CD14-positive monocyte (primary cell): ENCODE data around the gene HSPB9. TPM values are rescaled to one million over a fixed set of nuclear protein-coding genes. Genes with fewer than 3 reads are reported as not detected.
"Not testable (repeated sequence)": the region's sequence is repeated elsewhere in the genome, so short reads cannot be mapped to it uniquely, and the experiment has no call there.

ENCODE experiments used
- DNase-seq, 3 donors: peaks; one replicate each; pipeline ENCODE4 v3.0.0-alpha.2; 2011 to 2022
- H2AFZ ChIP-seq: 2 replicates; pipeline ENCODE4 v1.6.0; 2012; ENCODE audit warnings: mild to moderate bottlenecking, low read depth, low read length, inconsistent platforms; ENCODE audit not compliant: insufficient read depth, poor library complexity, severe bottlenecking
- H3K27ac ChIP-seq, 2 donors: 1 replicate in 1 of 2; 2 replicates in 1 of 2; pipeline ENCODE4 v1.5.1; 2012 to 2013; ENCODE audit warnings: low read length in 2 of 2, control low read depth in 1 of 2, inconsistent platforms in 1 of 2, low read depth in 1 of 2, mild to moderate bottlenecking in 1 of 2
- H3K27me3 ChIP-seq, 2 donors: one replicate each; pipeline versions ENCODE4 v1.6.0 to v1.6.1; 2011 to 2013; ENCODE audit warnings: low read length in 2 of 2; ENCODE audit not compliant: control insufficient read depth in 2 of 2, insufficient read depth in 2 of 2
- H3K36me3 ChIP-seq, 2 donors: replicated peaks in 1 of 2; 1 replicate in 1 of 2; 2 replicates in 1 of 2; pipeline versions ENCODE4 v1.5.1 to v1.6.1; 2012 to 2013; ENCODE audit warnings: low read length in 2 of 2, control low read depth in 1 of 2, inconsistent platforms in 1 of 2, mild to moderate bottlenecking in 1 of 2; ENCODE audit not compliant: insufficient read depth in 2 of 2, control insufficient read depth in 1 of 2
- H3K4me1 ChIP-seq, 2 donors: 1 replicate in 1 of 2; 2 replicates in 1 of 2; pipeline versions ENCODE4 v1.5.1 to v1.6.1; 2012 to 2013; ENCODE audit warnings: low read length in 2 of 2, control low read depth in 1 of 2, inconsistent platforms in 1 of 2, mild to moderate bottlenecking in 1 of 2, moderate library complexity in 1 of 2; ENCODE audit not compliant: insufficient read depth in 2 of 2, control insufficient read depth in 1 of 2
- H3K4me2 ChIP-seq: replicated peaks from 2 replicates; pipeline ENCODE3; 2012; ENCODE audit warnings: low read length, moderate library complexity, mild to moderate bottlenecking; ENCODE audit not compliant: poor library complexity, severe bottlenecking; ENCODE audit errors: extremely low read depth
- H3K4me3 ChIP-seq, 3 experiments: fragments of 200-600 bp in 1 of 3; sonication (generic) in 1 of 3; replicated peaks in 1 of 3; 1 replicate in 2 of 3; 2 replicates in 1 of 3; pipeline ENCODE4 v1.5.1; 2011 to 2013; ENCODE audit warnings: low read length in 3 of 3, mild to moderate bottlenecking in 3 of 3, control low read depth in 2 of 3, low read depth in 2 of 3, inconsistent platforms in 1 of 3, moderate library complexity in 1 of 3
- H3K79me2 ChIP-seq: 2 replicates; pipeline ENCODE4 v1.6.0; 2012; ENCODE audit warnings: mild to moderate bottlenecking, control low read depth, inconsistent platforms, low read length, moderate library complexity; ENCODE audit not compliant: insufficient read depth
- H3K9ac ChIP-seq: 2 replicates; pipeline ENCODE4 v1.6.0; 2017; ENCODE audit warnings: low read length, mild to moderate bottlenecking; ENCODE audit not compliant: insufficient read depth, poor library complexity, severe bottlenecking
- H3K9me3 ChIP-seq, 2 donors: replicated peaks in 1 of 2; 1 replicate in 1 of 2; 2 replicates in 1 of 2; pipeline versions ENCODE4 v1.5.1 to v1.6.1; 2012 to 2013; ENCODE audit warnings: low read length in 2 of 2, control low read depth in 1 of 2; ENCODE audit not compliant: control insufficient read depth in 1 of 2, insufficient read depth in 1 of 2
- H4K20me1 ChIP-seq: 2 replicates; pipeline ENCODE4 v1.6.0; 2012; ENCODE audit warnings: mild to moderate bottlenecking, low read length, control low read depth, moderate library complexity; ENCODE audit not compliant: insufficient read depth
- H3K27ac Mint-ChIP-seq, 7 donors: one replicate each; pipeline ENCODE4 v1.8.0; 2020; ENCODE audit warnings: mild to moderate bottlenecking in 7 of 7, mixed read lengths in 7 of 7, moderate library complexity in 6 of 7, inconsistent platforms in 2 of 7
- H3K27me3 Mint-ChIP-seq, 3 donors: one replicate each; pipeline ENCODE4 v1.8.0; 2021 to 2022; ENCODE audit warnings: low read depth in 3 of 3, mild to moderate bottlenecking in 3 of 3, mixed read lengths in 3 of 3, moderate library complexity in 3 of 3, inconsistent platforms in 1 of 3
- H3K36me3 Mint-ChIP-seq, 2 donors: one replicate each; pipeline ENCODE4 v1.8.0; 2020; ENCODE audit warnings: mixed read lengths in 2 of 2, inconsistent platforms in 1 of 2, mild to moderate bottlenecking in 1 of 2
- H3K4me1 Mint-ChIP-seq: one replicate; pipeline ENCODE4 v1.8.0; 2020; ENCODE audit warnings: mild to moderate bottlenecking, mixed read lengths
- H3K4me3 Mint-ChIP-seq, 2 donors: one replicate each; pipeline ENCODE4 v1.8.0; 2020; ENCODE audit warnings: mild to moderate bottlenecking in 2 of 2, mixed read lengths in 2 of 2, moderate library complexity in 1 of 2
- H3K9me3 Mint-ChIP-seq, 7 donors: one replicate each; pipeline ENCODE4 v1.8.0; 2020 to 2022; ENCODE audit warnings: mixed read lengths in 7 of 7, mild to moderate bottlenecking in 6 of 7, moderate library complexity in 6 of 7, inconsistent platforms in 2 of 7
- CTCF ChIP-seq: fragments of 200-600 bp; IDR thresholded peaks from one replicate; pipeline ENCODE4 v1.8.0; 2022; ENCODE audit warnings: antibody characterized with exemption, mild to moderate bottlenecking
- WGBS: methylation state at CpG from one replicate; pipeline ENCODE4 v1.1.5; 2013; ENCODE audit warnings: missing lambda C conversion rate; ENCODE audit not compliant: insufficient coverage; 5-methylcytosine and 5-hydroxymethylcytosine counted together
- intact Hi-C, 2 donors: fragments of 100-400 bp; cut with micrococcal nuclease; formaldehyde crosslinking; loops; one replicate each; pipeline versions ENCODE4 v1.15.0 to v1.15.1; 2023
- polyA plus RNA-seq, 3 donors: library from polyadenylated mRNA; depleted of rRNA in 1 of 3; unstranded in 2 of 3; stranded (reverse) in 1 of 3; fragments of 300-500 nt in 2 of 3; fragments of >200 nt in 1 of 3; fragmentation: Illumina TruSeq in 2 of 3; gene quantifications; 1 replicate in 2 of 3; 2 replicates in 1 of 3; pipeline ENCODE4 v1.2.3, GENCODE V29; 2012 to 2021

The HSPB9 gene
- polyA plus RNA-seq, 3 donors, result 0.04 TPM; not detected in 2

GRCh38 chr17:42141382-42141781, 18.8 kb downstream of the HSPB9 start:
- Histone ChIP-seq H3K9me3 (no peaks in the 10 kb centered on the region), H3K36me3 (peaks cover 38 to 87% of the 10 kb centered on the region in 2 donors), H3K4me2 (no peak overlapping the region), H3K4me1 (peaks cover 5 to 21% of the 10 kb centered on the region in 2 donors), H3K79me2 (peaks cover 98% of the 10 kb centered on the region), H3K27ac (peak overlapping the region in 1 of 2 donors; percentile 45), H2AFZ (no peak overlapping the region), H3K9ac (no peak overlapping the region), H4K20me1 (peaks cover 97% of the 10 kb centered on the region), H3K27me3 (no peaks in the 10 kb centered on the region), H3K4me3 (no peak overlapping the region)
- H3K27me3 Mint-ChIP-seq, result no peaks in the 10 kb centered on the region
- no peak for TF ChIP-seq CTCF
- no peak overlapping the region for H3K4me3 Mint-ChIP-seq
- peaks cover 41% of the 10 kb centered on the region for H3K4me1 Mint-ChIP-seq
- no peaks in the 10 kb centered on the region for H3K9me3 Mint-ChIP-seq
- no peak for DNase-seq
- peak overlapping the region in 5 of 7 donors; percentile 12 to 83 (median 52) for H3K27ac Mint-ChIP-seq
- peaks cover 26 to 72% of the 10 kb centered on the region in 2 donors for H3K36me3 Mint-ChIP-seq
- intact Hi-C loops, result no loop called here
- WGBS, result 71% methylated on average over 1 of the region's 8 CpGs

- Histone ChIP-seq H3K9ac (no peak overlapping the region), H4K20me1 (peaks cover 97% of the 10 kb centered on the region), H3K4me1 (peaks cover 0 to 10% of the 10 kb centered on the region in 2 donors), H3K9me3 (no peaks in the 10 kb centered on the region), H3K36me3 (peaks cover 39 to 87% of the 10 kb centered on the region in 2 donors), H3K27ac (peak overlapping the region in 1 of 2 donors; percentile 53), H3K4me3 (no peak overlapping the region), H3K79me2 (peaks cover 98% of the 10 kb centered on the region), H2AFZ (no peak overlapping the region), H3K4me2 (no peak overlapping the region), H3K27me3 (no peaks in the 10 kb centered on the region)
- 92% methylated on average over 6 of the region's 7 CpGs for WGBS
- no peak for DNase-seq
- TF ChIP-seq CTCF, result no peak
- Mint-ChIP-seq H3K4me3 (no peak overlapping the region), H3K27me3 (no peaks in the 10 kb centered on the region), H3K4me1 (peaks cover 33% of the 10 kb centered on the region), H3K27ac (peak overlapping the region in 4 of 7 donors; percentile 12 to 55 (median 34)), H3K36me3 (peaks cover 31 to 72% of the 10 kb centered on the region in 2 donors), H3K9me3 (no peaks in the 10 kb centered on the region)
- intact Hi-C loops, result no loop called here
Observed at GRCh38 chr17:42142371-42142896, 19.8 kb downstream of the HSPB9 start.

- H3K4me1 ChIP-seq, H3K9me3 Mint-ChIP-seq, H3K4me2 ChIP-seq, H2AFZ ChIP-seq, H3K9me3 ChIP-seq, DNase-seq, H3K9ac ChIP-seq, intact Hi-C loops, H3K4me3 ChIP-seq, H3K27me3 Mint-ChIP-seq, H3K27me3 ChIP-seq, H3K4me3 Mint-ChIP-seq: not testable (repeated sequence)
- H3K27ac Mint-ChIP-seq, result peak overlapping the region in 3 of 7 donors; percentile 12 to 71 (median 24)
- Histone ChIP-seq H3K36me3 (peaks cover 41 to 86% of the 10 kb centered on the region in 2 donors), H3K27ac (peak overlapping the region in 1 of 2 donors; percentile 53), H3K79me2 (peaks cover 98% of the 10 kb centered on the region), H4K20me1 (peaks cover 97% of the 10 kb centered on the region)
- peaks cover 33 to 73% of the 10 kb centered on the region in 2 donors for H3K36me3 Mint-ChIP-seq
- peaks cover 33% of the 10 kb centered on the region for H3K4me1 Mint-ChIP-seq
- 100% methylated on average over 4 of the region's 4 CpGs for WGBS
Observed at GRCh38 chr17:42143138-42143537, 20.5 kb downstream of the HSPB9 start.
